HG02885 (cell line): ENCODE measurements around the gene SLC66A3.

ENCODE experiments used
- ATAC-seq: cut with Tn5 transposase; IDR thresholded peaks from one replicate; pipeline ENCODE4 v1.9.1; 2021; ENCODE audit warnings: mild to moderate bottlenecking; ENCODE audit not compliant: unreplicated experiment, poor library complexity

SLC66A3 gene

DNA sequence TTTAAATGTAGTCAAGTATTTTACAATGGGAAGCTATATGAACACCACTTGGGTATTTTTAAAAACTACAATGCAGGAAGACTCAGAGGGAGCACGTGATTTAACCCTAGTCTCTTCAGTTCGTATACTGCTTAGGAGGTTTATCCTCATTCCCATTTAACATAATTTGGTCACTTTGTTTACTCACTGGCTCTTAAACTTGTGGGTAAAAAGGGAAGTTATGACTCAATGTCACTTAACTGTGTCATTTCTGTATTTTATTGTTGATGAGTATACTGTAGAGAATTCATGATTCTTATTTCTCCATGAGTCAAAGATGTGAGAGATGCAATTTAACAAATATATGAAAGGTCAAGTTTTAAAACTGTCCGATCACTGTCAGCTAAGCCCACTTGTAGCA is 48.2 kb downstream of the SLC66A3 start:
- peak; percentile 49 for ATAC-seq

- no peak for ATAC-seq
Measured at GRCh38 chr2:11208083-11208482, 52.8 kb downstream of the SLC66A3 start.

- no peak for ATAC-seq
Measured at GRCh38 chr2:11212645-11213044, 57.4 kb downstream of the SLC66A3 start.

DNA sequence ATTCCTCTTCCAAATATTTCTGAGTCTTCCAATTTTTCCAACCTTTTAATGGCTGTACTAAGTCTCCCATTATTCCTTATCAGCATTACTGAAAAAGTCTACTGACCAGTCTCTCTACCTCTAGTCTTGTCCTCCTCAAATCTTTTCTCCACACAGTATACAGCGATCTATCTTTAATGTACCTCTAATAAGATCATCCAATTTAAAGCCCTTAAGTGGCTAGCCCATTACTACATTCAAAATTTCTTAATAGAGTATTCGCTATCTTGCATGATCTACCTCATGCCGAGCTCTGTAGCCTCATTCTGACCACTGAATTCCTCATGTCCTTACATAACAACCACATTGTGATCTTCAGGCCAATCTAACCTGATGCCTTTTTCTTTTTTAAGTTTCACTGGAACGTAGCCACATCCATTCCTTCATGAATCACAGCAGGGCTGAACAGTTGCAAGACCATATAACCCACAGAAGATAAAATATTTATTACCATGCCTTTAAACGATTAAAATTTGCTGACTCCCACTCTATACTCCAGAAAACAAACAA is 57.9 kb downstream of the SLC66A3 start:
- no peak for ATAC-seq

DNA sequence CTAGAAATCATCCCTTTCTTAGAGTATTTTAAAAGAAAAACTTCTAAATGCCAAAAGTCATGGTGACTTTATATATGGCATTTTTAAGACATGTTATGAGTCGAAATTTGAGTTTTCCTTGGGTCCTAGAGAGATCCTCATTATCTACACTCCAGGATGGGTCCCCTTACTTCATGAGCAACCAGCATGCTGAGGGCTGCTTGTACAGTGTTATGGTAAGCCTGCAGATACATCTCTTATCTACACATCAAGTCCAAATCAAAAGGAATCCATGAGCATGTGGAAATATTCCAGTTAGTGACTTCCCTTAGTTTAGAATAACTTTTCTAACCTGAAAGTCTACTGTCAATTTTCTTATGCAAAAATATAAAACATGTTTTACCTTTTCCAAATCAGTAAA is 58.7 kb downstream of the SLC66A3 start:
- ATAC-seq, result no peak

GRCh38 chr2:11214770-11215169 is 59.5 kb downstream of the SLC66A3 start:
- ATAC-seq, result no peak

DNA sequence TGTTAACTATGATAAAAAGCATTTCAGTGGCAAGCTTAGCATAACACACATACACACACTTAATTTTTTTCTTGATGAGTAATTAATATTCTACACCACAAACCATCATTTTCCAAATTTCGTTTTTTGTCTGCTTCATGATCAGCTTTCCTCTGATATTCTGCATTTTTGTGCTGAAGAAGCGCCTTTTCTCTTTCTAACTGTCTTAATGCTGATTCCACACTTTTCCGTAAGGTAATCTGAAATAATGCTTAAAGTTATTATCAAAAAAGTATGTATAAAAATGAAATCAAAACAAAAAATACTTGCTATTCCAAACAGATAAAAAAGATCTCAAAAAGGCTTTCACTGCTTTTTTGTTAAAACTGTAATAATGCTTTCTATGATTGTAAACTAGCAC is 60.1 kb downstream of the SLC66A3 start:
- ATAC-seq, result no peak

DNA sequence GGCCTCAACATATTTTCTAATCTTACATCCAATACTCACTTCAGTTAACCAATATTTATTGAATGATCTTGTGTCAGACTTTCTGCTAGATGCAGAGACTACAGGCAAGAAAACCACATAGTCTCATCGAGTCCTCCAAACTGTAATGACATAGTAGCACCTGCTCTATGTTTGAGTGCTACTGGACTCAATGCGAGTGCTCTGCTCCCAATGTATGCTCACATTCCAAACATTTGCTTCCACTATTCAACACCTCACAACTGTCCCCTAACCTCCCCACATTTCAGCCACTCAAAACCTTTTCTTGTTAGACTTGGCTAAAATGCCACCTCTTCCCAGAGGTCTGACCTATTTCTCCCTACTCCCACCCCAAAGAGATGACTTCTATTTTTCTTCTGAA is 65.2 kb downstream of the SLC66A3 start:
- no peak for ATAC-seq

GRCh38 chr2:11222845-11223244 is 67.6 kb downstream of the SLC66A3 start:
- ATAC-seq, result no peak

- ATAC-seq, result no peak
Measured at GRCh38 chr2:11224887-11225286, 69.6 kb downstream of the SLC66A3 start.

GRCh38 chr2:11227595-11227994 is 72.3 kb downstream of the SLC66A3 start:
- no peak for ATAC-seq
